Astrocyte of the spinal cord (primary cell): ENCODE measurements around the gene DHX29.

Experiments
- DNase-seq: peaks from one replicate; pipeline ENCODE4 v3.0.0; 2011; ENCODE audit warnings: low read depth, low spot score
- H3K4me3 ChIP-seq: 2 replicates; pipeline ENCODE4 v1.5.1; 2011; ENCODE audit warnings: low read depth, mild to moderate bottlenecking, low read length, moderate library complexity
- in situ Hi-C: cut with HindIII; loops from 2 replicates; pipeline ENCODE4 v1.10.0; 2017; ENCODE audit warnings: low sequenced_read_pairs
- TF ChIP-seq, protein P1 (sequence below): IDR thresholded peaks from 2 replicates; pipeline ENCODE4 v1.5.1; 2012; ENCODE audit warnings: low read depth, mild to moderate bottlenecking, low read length, inconsistent platforms

Gene DHX29

DNA sequence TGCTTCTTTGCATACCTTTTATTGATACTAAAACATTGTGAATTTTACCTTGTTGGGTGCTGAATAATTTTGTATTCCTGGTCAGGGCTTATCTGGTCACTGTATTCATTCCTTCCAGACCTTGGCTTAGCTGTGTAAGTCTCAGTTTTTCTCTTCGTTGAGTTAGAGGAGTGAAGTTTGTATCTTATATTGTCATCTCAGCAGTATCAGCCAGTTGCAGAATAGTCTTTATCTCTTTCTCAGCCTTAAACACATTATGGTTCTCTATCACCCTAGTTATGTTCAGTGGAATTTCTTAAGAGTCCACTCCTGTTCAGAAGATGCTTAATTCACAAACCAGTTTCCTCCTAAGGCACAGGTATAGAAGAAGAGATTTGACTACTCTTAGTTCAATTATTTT is 25.5 kb upstream of the DHX29 start:
- no peak for DNase-seq
- in situ Hi-C loops = no loop called here
- no peak overlapping the region for H3K4me3 ChIP-seq
- TF ChIP-seq, protein P1, sequence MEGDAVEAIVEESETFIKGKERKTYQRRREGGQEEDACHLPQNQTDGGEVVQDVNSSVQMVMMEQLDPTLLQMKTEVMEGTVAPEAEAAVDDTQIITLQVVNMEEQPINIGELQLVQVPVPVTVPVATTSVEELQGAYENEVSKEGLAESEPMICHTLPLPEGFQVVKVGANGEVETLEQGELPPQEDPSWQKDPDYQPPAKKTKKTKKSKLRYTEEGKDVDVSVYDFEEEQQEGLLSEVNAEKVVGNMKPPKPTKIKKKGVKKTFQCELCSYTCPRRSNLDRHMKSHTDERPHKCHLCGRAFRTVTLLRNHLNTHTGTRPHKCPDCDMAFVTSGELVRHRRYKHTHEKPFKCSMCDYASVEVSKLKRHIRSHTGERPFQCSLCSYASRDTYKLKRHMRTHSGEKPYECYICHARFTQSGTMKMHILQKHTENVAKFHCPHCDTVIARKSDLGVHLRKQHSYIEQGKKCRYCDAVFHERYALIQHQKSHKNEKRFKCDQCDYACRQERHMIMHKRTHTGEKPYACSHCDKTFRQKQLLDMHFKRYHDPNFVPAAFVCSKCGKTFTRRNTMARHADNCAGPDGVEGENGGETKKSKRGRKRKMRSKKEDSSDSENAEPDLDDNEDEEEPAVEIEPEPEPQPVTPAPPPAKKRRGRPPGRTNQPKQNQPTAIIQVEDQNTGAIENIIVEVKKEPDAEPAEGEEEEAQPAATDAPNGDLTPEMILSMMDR = no peak

GRCh38 chr5:55331321-55331720 is 23.8 kb upstream of the DHX29 start:
- in situ Hi-C loops = no loop called here
- TF ChIP-seq, protein P1 = no peak
- DNase-seq = no peak
- no peak overlapping the region for H3K4me3 ChIP-seq

GRCh38 chr5:55327281-55327680 is 19.8 kb upstream of the DHX29 start:
- no peak for DNase-seq
- no peak overlapping the region for H3K4me3 ChIP-seq
- TF ChIP-seq, protein P1 = no peak
- in situ Hi-C loops = no loop called here

GRCh38 chr5:55325621-55326020 is 18.1 kb upstream of the DHX29 start:
- TF ChIP-seq, protein P1 = no peak
- no peak overlapping the region for H3K4me3 ChIP-seq
- in situ Hi-C loops = no loop called here
- DNase-seq = no peak

GRCh38 chr5:55324815-55325418 is 17.4 kb upstream of the DHX29 start:
- in situ Hi-C loops = no loop called here
- TF ChIP-seq, protein P1 = peak; percentile 61
- DNase-seq = peak; percentile 55
- no peak overlapping the region for H3K4me3 ChIP-seq

- TF ChIP-seq, protein P1 = no peak
- no peak for DNase-seq
- in situ Hi-C loops = no loop called here
- no peak overlapping the region for H3K4me3 ChIP-seq
Observed at GRCh38 chr5:55324006-55324405, 16.5 kb upstream of the DHX29 start.
